Breast epithelium (tissue), 4 donors: Measurements from ENCODE around the gene ARHGEF10L. TPM values are rescaled to one million over a fixed set of nuclear protein-coding genes. Genes with fewer than 3 reads are reported as not detected.

ENCODE experiments used
- DNase-seq, 2 donors: peaks; one replicate each; pipeline ENCODE4 v3.0.0-alpha.2; 2019; ENCODE audit warnings: low spot score in 2 of 2
- H3K27ac ChIP-seq, 2 donors: fragments of 200-600 bp; sonication (generic) in 1 of 2; one replicate each; pipeline ENCODE4 v1.5.1; 2016 to 2019; ENCODE audit warnings: mild to moderate bottlenecking in 1 of 2
- H3K27me3 ChIP-seq, 2 donors: fragments of 200-600 bp; sonication (generic) in 1 of 2; one replicate each; pipeline versions ENCODE4 v1.5.1 to v1.6.0; 2017 to 2019; ENCODE audit warnings: control low read depth in 1 of 2, mild to moderate bottlenecking in 1 of 2
- H3K36me3 ChIP-seq: fragments of 200-600 bp; one replicate; pipeline ENCODE4 v1.5.1; 2019
- H3K4me1 ChIP-seq, 2 donors: fragments of 200-600 bp; sonication (generic); one replicate each; pipeline ENCODE4 v1.5.1; 2016 to 2019; ENCODE audit warnings: control low read depth in 1 of 2
- H3K4me3 ChIP-seq, 3 donors: fragments of 200-600 bp; sonication (generic); 1 replicate in 2 of 3; 2 replicates in 1 of 3; pipeline ENCODE4 v1.5.1; 2016 to 2019; ENCODE audit warnings: mild to moderate bottlenecking in 3 of 3, moderate library complexity in 2 of 3
- H3K9me3 ChIP-seq, 2 donors: fragments of 200-600 bp; sonication (generic) in 1 of 2; one replicate each; pipeline ENCODE4 v1.5.1; 2016 to 2019; ENCODE audit warnings: control low read depth in 1 of 2
- CTCF ChIP-seq, 3 donors: fragments of 450-650 bp; IDR thresholded peaks; one replicate each; pipeline ENCODE4 v1.5.1; 2016 to 2017; ENCODE audit warnings: antibody characterized with exemption in 3 of 3, mild to moderate bottlenecking in 3 of 3, moderate library complexity in 3 of 3
- POLR2A ChIP-seq: fragments of 450-650 bp; IDR thresholded peaks from one replicate; pipeline ENCODE4 v1.6.1; 2016; ENCODE audit warnings: antibody characterized with exemption, mild to moderate bottlenecking, moderate library complexity
- POLR2AphosphoS5 ChIP-seq, 3 donors: sonication (generic); formaldehyde crosslinking; IDR thresholded peaks; one replicate each; pipeline ENCODE4 v1.6.1; 2017; ENCODE audit warnings: antibody characterized with exemption in 3 of 3
- intact Hi-C: fragments of 100-400 bp; cut with DNase I; formaldehyde crosslinking; loops from one replicate; pipeline ENCODE4 v1.15.1; 2023; ENCODE audit warnings: low total_unique reads
- total RNA-seq, 3 donors: library from RNA; depleted of rRNA; stranded (reverse); fragments of >200 nt; gene quantifications; one replicate each; pipeline ENCODE4 v1.1.0, GENCODE V29; 2016

ARHGEF10L gene
- total RNA-seq, 3 donors from 2014 or later, result 36.7 to 51.4 (median 49.8) TPM

- Histone ChIP-seq H3K4me3 (no peak overlapping the region), H3K4me1 (no peaks in the 10 kb centered on the region), H3K27ac (no peak overlapping the region), H3K36me3 (no peaks in the 10 kb centered on the region), H3K9me3 (no peaks in the 10 kb centered on the region), H3K27me3 (no peaks in the 10 kb centered on the region)
- DNase-seq, result no peak
- intact Hi-C loops, result no loop called here
- TF ChIP-seq POLR2AphosphoS5 (IDR thresholded peaks at IDR 0.05) (no peak), POLR2A (no peak), CTCF (IDR thresholded peaks at IDR 0.05) (no peak)
Observed at GRCh38 chr1:17671741-17672140, 132.2 kb downstream of the ARHGEF10L start.

- H3K27ac ChIP-seq, result no peak overlapping the region
- no peaks in the 10 kb centered on the region for H3K27me3 ChIP-seq
- no peak overlapping the region for H3K4me3 ChIP-seq
- H3K9me3 ChIP-seq, result no peaks in the 10 kb centered on the region
- no peaks in the 10 kb centered on the region for H3K36me3 ChIP-seq
- TF ChIP-seq POLR2AphosphoS5 (IDR thresholded peaks at IDR 0.05) (no peak), CTCF (IDR thresholded peaks at IDR 0.05) (no peak), POLR2A (no peak)
- H3K4me1 ChIP-seq, result no peaks in the 10 kb centered on the region
- intact Hi-C loops, result no loop called here
- DNase-seq, result no peak
Observed at GRCh38 chr1:17672226-17672625, 132.7 kb downstream of the ARHGEF10L start.

DNA sequence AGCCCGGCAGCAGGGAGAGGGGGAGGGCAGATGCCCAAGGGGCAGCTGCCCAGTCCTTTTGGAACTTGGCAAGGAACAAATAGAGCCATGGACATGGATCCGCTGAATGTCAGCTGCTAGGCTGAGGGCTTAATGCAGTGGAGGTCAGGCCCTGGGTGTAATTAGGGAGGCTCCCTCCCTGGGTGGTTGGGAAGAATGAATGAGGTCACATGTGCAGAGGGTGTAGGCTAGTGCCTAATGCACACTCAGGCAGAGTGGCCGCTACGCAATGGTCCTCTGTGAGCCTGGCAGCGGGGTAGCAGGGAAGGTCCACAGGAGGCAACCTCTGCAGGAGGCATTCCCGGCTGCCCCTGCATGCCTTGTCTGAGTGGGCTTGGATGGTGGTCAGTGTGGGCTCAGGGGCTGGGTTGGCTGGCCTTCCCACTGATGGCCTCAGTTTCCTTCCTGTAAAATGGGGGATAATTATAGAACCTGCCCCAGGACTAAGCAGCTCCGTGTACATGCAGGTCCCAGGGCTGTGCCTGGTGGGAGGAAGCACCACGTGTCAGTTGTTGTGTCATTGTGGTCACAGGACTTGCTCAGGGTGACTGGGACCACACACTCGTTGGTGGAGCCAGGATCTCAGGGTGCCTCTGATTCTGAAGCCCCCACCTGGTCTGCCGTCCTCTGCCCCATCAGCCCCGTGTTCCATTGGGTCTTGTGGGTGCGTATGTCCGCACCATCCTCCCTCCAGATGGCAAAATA lies 134.0 kb downstream of the ARHGEF10L start:
- Histone ChIP-seq H3K9me3 (no peaks in the 10 kb centered on the region), H3K27me3 (no peaks in the 10 kb centered on the region), H3K27ac (no peak overlapping the region), H3K4me1 (no peaks in the 10 kb centered on the region), H3K36me3 (no peaks in the 10 kb centered on the region), H3K4me3 (no peak overlapping the region)
- DNase-seq, result no peak
- TF ChIP-seq POLR2A (no peak), POLR2AphosphoS5 (IDR thresholded peaks at IDR 0.05) (no peak), CTCF (IDR thresholded peaks at IDR 0.05) (no peak)
- intact Hi-C loops, result loop anchor here (1.0 kb wide), 1 partner anchor 29 kb away; no protein-coding TSS in a partner anchor

GRCh38 chr1:17674726-17675500 lies 135.4 kb downstream of the ARHGEF10L start:
- no peak for DNase-seq
- no peak overlapping the region for H3K4me3 ChIP-seq
- H3K4me1 ChIP-seq, result no peaks in the 10 kb centered on the region
- no peaks in the 10 kb centered on the region for H3K9me3 ChIP-seq
- no peaks in the 10 kb centered on the region for H3K36me3 ChIP-seq
- no peaks in the 10 kb centered on the region for H3K27me3 ChIP-seq
- no peak overlapping the region for H3K27ac ChIP-seq
- intact Hi-C loops, result loop anchor here (1.0 kb wide), 1 partner anchor 31 kb away; no protein-coding TSS in a partner anchor
- TF ChIP-seq POLR2A, result no peak
- no peak for TF ChIP-seq CTCF (IDR thresholded peaks at IDR 0.05)
- TF ChIP-seq POLR2AphosphoS5 (IDR thresholded peaks at IDR 0.05), result no peak

DNA sequence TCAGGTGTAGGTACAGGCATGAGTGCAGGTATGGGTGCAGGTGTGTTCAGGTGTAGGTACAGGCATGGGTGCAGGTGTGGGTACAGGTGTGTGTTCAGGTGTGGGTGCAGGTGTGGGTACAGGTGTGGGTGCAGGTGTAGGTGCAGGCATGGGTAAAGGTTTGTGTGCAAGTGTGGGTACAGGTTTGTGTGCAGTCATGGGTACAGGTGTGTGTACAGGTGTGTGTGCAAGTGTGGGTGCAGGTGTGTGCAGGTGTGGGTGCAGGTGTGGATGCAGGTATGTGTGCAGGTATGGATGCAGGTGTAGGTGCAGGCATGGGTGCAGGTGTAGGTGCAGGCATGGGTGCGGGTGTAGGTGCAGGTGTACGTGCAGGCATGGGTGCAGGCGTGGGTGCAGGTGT lies 136.2 kb downstream of the ARHGEF10L start:
- no peaks in the 10 kb centered on the region for H3K4me1 ChIP-seq
- intact Hi-C loops, result no loop called here
- no peak overlapping the region for H3K27ac ChIP-seq
- TF ChIP-seq POLR2AphosphoS5 (IDR thresholded peaks at IDR 0.05) (no peak), POLR2A (no peak), CTCF (IDR thresholded peaks at IDR 0.05) (no peak)
- no peak for DNase-seq
- H3K9me3 ChIP-seq, result no peaks in the 10 kb centered on the region
- H3K36me3 ChIP-seq, result no peaks in the 10 kb centered on the region
- H3K27me3 ChIP-seq, result no peaks in the 10 kb centered on the region
- no peak overlapping the region for H3K4me3 ChIP-seq
